HAP-1 (cell line): Measurements from ENCODE around the gene E2F6.

ENCODE experiments used
- DNase-seq, 2 experiments: peaks; one replicate each; pipeline ENCODE4 v3.0.0-alpha.2; 2016 to 2020; ENCODE audit warnings: low spot score in 2 of 2
- H3K27me3 ChIP-seq: fragments of 250-450 bp; sonication (Bioruptor Pico); 2 replicates; pipeline ENCODE4 v1.5.1; 2020; ENCODE audit warnings: low read depth, mild to moderate bottlenecking, moderate library complexity
- H3K36me3 ChIP-seq: fragments of 250-450 bp; sonication (Bioruptor Pico); replicated peaks from 2 replicates; pipeline ENCODE4 v1.5.1; 2020; ENCODE audit warnings: mild to moderate bottlenecking
- H3K4me1 ChIP-seq: fragments of 250-450 bp; sonication (Bioruptor Pico); 2 replicates; pipeline ENCODE4 v1.5.1; 2020; ENCODE audit warnings: mild to moderate bottlenecking
- H3K4me3 ChIP-seq: fragments of 250-450 bp; sonication (Bioruptor Pico); 2 replicates; pipeline ENCODE4 v1.5.1; 2020; ENCODE audit warnings: mild to moderate bottlenecking, moderate library complexity
- H3K9me3 ChIP-seq: fragments of 250-450 bp; sonication (Bioruptor Pico); 2 replicates; pipeline ENCODE4 v1.5.1; 2020; ENCODE audit warnings: mild to moderate bottlenecking, moderate library complexity
- in situ Hi-C: fragments of 300-500 bp; cut with MboI; formaldehyde crosslinking; loops from 3 replicates; pipeline ENCODE4 v1.14.3; 2020; ENCODE audit warnings: low sequenced_read_pairs, inconsistent platforms, mixed read lengths

E2F6 gene

DNA sequence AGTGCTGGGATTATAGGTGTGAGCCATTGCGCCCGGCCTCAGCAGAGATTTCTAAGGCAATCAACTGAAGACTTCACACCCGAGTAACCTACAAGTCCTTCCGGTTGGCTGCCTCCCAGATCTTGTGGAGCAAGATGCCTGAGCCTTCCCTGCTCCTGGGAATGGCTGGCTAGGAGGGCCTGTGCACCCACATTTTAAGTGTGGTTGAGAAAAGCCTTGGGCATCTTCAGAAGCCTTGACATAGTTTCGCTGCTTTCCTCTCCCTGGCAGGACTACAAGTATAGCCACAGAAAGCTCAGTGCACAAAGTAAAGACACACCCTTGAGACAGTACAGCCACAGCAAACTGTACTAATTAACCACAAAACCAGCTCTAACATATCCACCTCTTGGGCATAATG, 35.2 kb downstream of the E2F6 start:
- Histone ChIP-seq H3K27me3 (no peaks in the 10 kb centered on the region), H3K4me1 (no peaks in the 10 kb centered on the region), H3K4me3 (no peak overlapping the region), H3K9me3 (no peaks in the 10 kb centered on the region), H3K36me3 (no peaks in the 10 kb centered on the region)
- no peak for DNase-seq
- in situ Hi-C loops, result no loop called here

DNA sequence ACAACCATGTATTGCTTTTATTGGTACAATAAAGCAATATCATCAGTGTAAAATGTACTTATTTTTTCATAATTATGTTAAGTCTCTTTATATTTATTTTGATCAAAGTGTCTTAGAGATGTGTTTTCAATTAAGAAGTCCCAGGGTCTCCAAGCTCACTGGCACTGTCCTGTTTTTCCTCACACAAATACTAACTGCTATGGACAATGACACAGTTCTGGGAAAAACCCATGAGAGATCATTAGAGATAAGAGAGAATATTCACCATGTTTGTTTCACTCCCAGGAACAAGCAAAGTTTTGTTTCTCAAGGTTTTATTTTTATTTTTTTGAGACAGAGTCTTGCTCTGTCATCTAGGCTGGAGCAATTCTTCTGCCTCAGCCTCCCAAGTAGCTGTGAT, 38.7 kb downstream of the E2F6 start:
- Histone ChIP-seq H3K4me3 (no peak overlapping the region), H3K27me3 (no peaks in the 10 kb centered on the region), H3K36me3 (no peaks in the 10 kb centered on the region), H3K4me1 (no peaks in the 10 kb centered on the region), H3K9me3 (no peaks in the 10 kb centered on the region)
- in situ Hi-C loops, result no loop called here
- DNase-seq, result no peak

DNA sequence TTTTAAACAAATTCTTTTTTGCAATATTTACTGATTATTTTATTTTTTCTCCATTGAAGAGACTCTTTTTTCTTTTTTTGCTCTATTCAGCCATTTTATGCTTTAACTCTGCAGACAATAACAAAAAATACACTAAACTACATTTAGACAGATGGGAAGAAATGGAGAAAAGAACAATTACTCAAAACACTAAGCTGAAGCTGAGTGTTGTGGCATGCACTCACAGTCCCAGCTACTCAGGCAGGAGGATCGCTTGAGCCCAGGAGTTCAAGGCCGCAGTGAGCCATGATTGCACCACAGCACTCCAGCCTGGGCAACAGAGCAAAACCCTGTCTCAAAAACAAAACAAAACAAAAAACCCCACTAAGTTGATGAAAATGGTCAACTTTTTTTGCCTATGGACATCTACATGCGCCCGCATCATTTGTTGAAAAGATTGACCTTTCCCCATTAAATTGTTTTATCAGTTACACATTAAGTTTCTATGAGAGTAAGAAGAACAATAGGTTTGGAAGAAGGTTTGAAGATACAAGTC, 43.0 kb downstream of the E2F6 start:
- DNase-seq, result no peak
- no peaks in the 10 kb centered on the region for H3K27me3 ChIP-seq
- in situ Hi-C loops, result loop anchor here (25.0 kb wide), 2 partner anchors 186 to 586 kb away; no protein-coding TSS in a partner anchor

DNA sequence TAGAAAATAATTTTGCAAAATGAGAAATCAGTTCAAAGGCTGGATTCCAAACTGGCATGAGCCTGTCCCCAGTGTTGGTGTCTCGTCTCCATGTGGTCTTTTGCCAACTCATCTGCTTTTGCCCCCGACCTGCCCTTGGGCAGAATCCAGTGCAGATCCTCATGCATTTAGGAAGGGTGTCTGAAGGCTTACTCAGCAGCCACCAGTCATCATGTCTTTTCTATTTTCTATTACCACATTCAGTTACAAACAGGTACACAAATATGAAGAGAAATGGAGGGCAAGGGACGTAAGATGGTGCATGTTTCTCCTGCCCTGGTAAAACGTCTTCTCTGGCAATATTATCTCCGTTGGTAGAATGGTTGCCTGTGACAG, 43.5 kb downstream of the E2F6 start:
- H3K4me1 ChIP-seq, result no peaks in the 10 kb centered on the region
- no peaks in the 10 kb centered on the region for H3K36me3 ChIP-seq
- no peaks in the 10 kb centered on the region for H3K27me3 ChIP-seq
- no peak for DNase-seq
- in situ Hi-C loops, result loop anchor here (25.0 kb wide), 2 partner anchors 185 to 585 kb away; no protein-coding TSS in a partner anchor
- no peaks in the 10 kb centered on the region for H3K9me3 ChIP-seq
- H3K4me3 ChIP-seq, result no peak overlapping the region

More for the DNA sequence above, 43.0 kb downstream of the E2F6 start:
- Histone ChIP-seq H3K4me1 (no peaks in the 10 kb centered on the region), H3K4me3 (no peak overlapping the region), H3K9me3 (no peaks in the 10 kb centered on the region), H3K36me3 (no peaks in the 10 kb centered on the region)

DNA sequence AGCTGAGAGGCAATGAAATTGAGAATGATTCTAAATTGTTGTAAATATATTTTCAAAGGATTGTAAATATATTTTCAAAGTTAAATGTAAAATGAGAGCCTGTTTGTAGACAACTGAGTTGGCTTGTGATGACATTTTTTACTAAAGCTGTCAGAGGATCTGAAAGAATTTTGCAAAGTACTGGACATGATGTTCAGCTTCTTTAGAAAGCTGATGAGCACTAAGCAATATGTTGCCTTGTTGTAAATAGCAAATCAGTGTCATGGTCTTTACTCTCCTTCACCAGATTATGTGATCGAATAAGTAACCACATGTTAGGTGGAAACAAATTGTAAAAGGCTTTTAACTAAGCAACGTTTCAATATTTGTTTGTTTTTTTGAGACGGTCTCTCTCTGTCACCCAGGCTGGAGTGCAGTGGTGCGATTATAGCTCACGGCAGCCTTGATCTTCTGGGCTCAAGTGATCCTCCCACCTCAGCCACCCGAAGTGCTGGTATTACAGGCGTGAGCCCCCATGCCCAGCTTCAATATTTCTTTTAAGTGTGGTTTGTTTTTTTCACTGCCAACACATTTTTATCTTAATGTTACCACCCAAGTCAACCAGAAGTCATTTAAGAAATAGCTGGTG, 44.0 kb downstream of the E2F6 start:
- H3K36me3 ChIP-seq, result no peaks in the 10 kb centered on the region
- no peaks in the 10 kb centered on the region for H3K9me3 ChIP-seq
- H3K4me1 ChIP-seq, result no peaks in the 10 kb centered on the region
- H3K27me3 ChIP-seq, result no peaks in the 10 kb centered on the region
- in situ Hi-C loops, result loop anchor here (25.0 kb wide), 2 partner anchors 185 to 585 kb away; no protein-coding TSS in a partner anchor
- H3K4me3 ChIP-seq, result no peak overlapping the region
- DNase-seq, result no peak

DNA sequence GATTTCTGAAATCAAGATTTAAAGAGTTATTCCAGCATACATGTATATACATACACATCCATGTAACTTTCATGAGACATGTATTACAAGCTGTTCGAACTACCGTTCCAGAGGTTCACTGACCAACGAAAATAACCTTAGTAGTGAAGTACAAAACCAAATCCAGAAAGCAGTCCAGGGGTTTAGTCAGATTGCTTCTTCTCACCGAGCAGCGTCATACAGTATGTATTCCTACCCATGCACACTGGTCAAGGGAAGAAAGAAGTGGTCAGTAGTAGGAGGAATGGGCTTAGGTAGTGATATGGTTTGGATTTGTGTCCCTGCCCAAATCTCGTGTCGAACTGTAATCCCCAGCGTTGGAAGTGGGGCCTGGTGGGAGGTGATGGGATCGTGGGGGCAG, 45.3 kb downstream of the E2F6 start:
- in situ Hi-C loops, result loop anchor here (25.0 kb wide), 2 partner anchors 183 to 583 kb away; no protein-coding TSS in a partner anchor
- H3K27me3 ChIP-seq, result no peaks in the 10 kb centered on the region
- no peaks in the 10 kb centered on the region for H3K9me3 ChIP-seq
- H3K36me3 ChIP-seq, result no peaks in the 10 kb centered on the region
- DNase-seq, result no peak
- no peak overlapping the region for H3K4me3 ChIP-seq
- no peaks in the 10 kb centered on the region for H3K4me1 ChIP-seq

DNA sequence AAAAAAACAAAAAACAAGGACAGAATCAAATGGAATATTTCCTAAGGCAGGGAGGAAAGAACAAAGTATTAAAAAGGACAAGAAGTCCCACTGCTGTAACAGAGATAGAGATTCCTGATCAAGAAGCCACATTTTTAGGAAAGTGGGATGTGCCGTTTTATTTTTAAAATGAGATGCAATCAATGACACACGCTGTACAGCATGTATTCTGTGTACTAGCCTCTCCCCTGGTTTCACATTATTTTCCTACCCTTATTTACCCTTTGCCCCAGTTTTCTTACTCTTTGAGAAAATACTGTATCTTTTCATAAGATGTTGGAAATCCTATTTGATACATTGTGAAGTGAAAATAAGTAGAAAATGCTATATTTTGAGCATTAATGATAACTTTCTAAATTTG, 45.8 kb downstream of the E2F6 start:
- H3K4me1 ChIP-seq, result no peaks in the 10 kb centered on the region
- H3K36me3 ChIP-seq, result no peaks in the 10 kb centered on the region
- H3K4me3 ChIP-seq, result no peak overlapping the region
- no peaks in the 10 kb centered on the region for H3K27me3 ChIP-seq
- in situ Hi-C loops, result loop anchor here (25.0 kb wide), 2 partner anchors 183 to 583 kb away; no protein-coding TSS in a partner anchor
- DNase-seq, result no peak
- H3K9me3 ChIP-seq, result no peaks in the 10 kb centered on the region

DNA sequence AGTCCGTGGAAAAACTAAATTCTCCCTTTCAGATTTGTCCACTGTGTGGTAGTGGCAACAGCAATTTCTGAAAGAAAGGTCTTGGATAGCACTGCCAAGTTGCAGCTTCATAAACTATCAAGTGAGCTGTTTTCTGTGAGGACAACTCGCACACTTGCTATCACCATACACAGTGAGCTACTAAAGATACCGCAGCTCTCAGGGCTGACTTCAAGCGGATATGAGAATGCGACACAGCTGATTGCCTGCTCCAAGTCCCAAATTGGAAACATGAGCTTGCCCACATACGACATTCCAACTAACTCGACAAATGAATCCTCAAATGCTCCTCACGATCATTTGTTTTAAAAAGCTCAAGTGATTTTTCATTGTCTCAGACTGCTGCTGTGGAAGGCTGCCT, 46.2 kb downstream of the E2F6 start:
- H3K9me3 ChIP-seq, result no peaks in the 10 kb centered on the region
- no peak overlapping the region for H3K4me3 ChIP-seq
- H3K27me3 ChIP-seq, result no peaks in the 10 kb centered on the region
- H3K4me1 ChIP-seq, result no peaks in the 10 kb centered on the region
- in situ Hi-C loops, result loop anchor here (25.0 kb wide), 2 partner anchors 182 to 582 kb away; no protein-coding TSS in a partner anchor
- DNase-seq, result no peak
- H3K36me3 ChIP-seq, result no peaks in the 10 kb centered on the region

DNA sequence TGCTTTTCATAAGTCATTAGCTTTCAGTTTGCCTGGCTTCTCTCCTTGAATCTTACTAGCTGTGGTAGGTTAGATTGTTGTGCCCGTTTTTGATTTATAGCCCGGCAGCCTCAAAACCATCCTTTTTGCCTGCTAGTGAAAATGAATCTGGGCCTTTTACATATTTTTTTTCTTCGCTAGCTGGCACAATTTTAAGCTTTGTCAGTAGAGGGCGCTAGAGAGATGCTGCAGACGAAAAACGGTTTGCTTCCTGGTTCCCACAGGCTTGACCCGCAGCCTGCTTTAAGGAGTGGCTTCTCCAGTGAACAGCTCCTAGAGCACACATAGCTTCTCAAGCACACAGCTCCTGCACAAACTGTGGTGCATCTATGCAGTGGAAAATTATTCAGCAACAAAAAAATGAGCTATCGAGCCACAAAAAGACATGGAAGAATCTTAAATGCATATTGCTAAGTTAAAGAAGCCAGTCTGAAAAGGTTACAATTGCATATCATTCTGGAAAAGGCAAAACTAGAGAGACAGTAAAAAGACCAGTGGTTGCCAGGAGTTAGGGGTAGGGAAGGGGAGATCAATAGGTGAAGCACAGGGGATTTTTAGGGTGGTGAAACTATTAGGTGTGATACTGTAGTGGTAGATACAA, 47.9 kb downstream of the E2F6 start:
- peak in 1 of 2 experiments; percentile 28 for DNase-seq
- Histone ChIP-seq H3K36me3 (no peaks in the 10 kb centered on the region), H3K27me3 (no peaks in the 10 kb centered on the region), H3K4me3 (no peak overlapping the region), H3K4me1 (no peaks in the 10 kb centered on the region), H3K9me3 (no peaks in the 10 kb centered on the region)
- in situ Hi-C loops, result loop anchor here (25.0 kb wide), 2 partner anchors 181 to 581 kb away; no protein-coding TSS in a partner anchor

DNA sequence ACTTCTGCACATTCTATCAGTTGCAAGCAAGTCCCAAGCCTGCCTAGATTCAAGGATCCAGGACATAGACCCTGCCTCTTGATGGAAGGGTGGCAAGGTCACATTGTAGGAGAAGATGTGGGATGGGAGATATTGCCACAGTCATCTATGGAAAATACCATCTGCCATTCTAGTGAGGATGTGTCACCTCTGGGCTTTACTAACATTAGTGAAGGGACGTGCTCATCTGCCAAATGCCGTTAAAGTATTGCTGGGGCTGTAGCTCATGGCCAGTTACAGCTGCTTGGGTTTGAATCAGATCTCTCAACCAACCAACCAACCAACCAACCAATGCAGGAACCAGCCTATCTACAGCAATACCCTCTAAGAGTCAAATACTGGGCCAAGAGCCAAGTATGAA, 49.0 kb downstream of the E2F6 start:
- DNase-seq, result no peak
- H3K9me3 ChIP-seq, result no peaks in the 10 kb centered on the region
- H3K27me3 ChIP-seq, result no peaks in the 10 kb centered on the region
- H3K36me3 ChIP-seq, result no peaks in the 10 kb centered on the region
- H3K4me1 ChIP-seq, result no peaks in the 10 kb centered on the region
- H3K4me3 ChIP-seq, result no peak overlapping the region
- in situ Hi-C loops, result loop anchor here (25.0 kb wide), 2 partner anchors 180 to 580 kb away; no protein-coding TSS in a partner anchor

DNA sequence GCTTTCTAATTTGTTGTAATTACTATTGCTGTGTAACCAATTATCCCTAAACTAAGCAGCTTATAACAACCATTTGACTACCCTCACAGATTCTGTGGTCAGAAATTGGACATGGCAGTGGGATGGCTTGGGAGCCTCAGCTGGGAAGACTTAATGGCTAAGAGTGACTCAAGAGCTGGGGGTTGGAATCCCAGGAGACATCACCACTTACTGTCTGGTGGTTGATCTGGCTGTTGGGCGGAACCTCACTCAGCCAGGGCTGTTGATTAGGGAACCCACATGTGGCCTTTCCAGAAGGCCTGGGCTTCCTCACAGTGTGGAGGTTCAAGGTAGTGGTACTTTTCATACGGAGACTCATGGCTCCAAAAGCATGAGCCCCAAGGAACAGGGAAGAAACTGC, 49.8 kb downstream of the E2F6 start:
- Histone ChIP-seq H3K4me1 (no peaks in the 10 kb centered on the region), H3K36me3 (no peaks in the 10 kb centered on the region), H3K4me3 (no peak overlapping the region), H3K27me3 (no peaks in the 10 kb centered on the region), H3K9me3 (no peaks in the 10 kb centered on the region)
- no peak for DNase-seq
- in situ Hi-C loops, result loop anchor here (25.0 kb wide), 2 partner anchors 179 to 579 kb away; no protein-coding TSS in a partner anchor

DNA sequence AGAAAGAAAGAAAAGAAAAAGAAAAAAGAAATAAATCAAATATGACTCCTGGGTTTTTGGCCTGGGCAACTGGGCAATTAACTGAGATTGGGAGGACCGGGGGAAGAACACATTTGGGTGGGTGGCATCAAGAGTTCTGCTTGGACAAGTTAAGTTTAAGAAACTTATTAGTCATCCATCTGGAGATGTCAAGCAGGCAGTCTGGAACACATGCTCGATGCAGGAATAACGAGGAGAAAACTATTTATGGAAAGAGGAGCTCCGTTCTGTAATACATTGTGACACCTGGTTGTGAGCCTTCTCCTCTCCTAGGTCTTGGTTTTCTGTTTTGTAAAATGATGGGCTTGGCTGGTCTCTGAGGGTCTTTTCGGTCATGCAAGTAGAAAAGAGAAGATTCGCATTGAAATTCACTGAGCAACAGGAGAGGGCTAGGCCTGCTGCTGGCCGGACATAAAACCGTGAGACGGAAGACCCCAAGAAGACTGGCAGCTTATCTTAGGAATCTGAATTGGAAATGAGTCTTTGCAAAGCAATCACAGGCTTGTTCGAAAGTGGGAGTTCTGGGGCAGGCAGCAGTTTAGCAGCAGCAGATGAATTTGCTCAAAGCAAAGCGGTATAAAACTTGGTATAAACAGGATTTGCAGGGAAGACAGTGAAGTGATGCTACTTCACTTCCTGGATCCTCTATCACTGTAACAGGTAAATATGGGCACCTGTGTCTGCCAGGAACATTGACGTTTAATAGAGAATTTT, 51.4 kb downstream of the E2F6 start:
- no peaks in the 10 kb centered on the region for H3K4me1 ChIP-seq
- in situ Hi-C loops, result loop anchor here (25.0 kb wide), 2 partner anchors 177 to 577 kb away; no protein-coding TSS in a partner anchor
- no peaks in the 10 kb centered on the region for H3K27me3 ChIP-seq
- H3K4me3 ChIP-seq, result no peak overlapping the region
- no peaks in the 10 kb centered on the region for H3K9me3 ChIP-seq
- no peak for DNase-seq
- no peaks in the 10 kb centered on the region for H3K36me3 ChIP-seq

DNA sequence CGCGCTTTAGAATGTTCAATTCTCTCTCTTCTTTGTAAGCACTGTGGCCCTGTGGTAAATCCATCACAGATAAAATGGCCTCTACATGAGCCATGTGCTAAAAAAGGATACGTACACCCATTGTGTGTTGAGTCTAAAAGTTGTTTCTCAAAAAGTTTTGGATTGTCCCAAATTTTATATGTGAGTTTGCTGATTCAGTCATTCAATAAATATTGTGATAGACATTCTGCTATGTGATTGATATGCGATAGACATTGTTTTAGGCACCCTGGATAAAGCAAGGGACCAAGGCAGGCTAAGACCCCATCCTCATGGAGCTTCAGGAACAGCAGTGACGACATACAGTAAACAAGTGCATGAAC, 53.5 kb downstream of the E2F6 start:
- H3K4me3 ChIP-seq, result no peak overlapping the region
- H3K36me3 ChIP-seq, result no peaks in the 10 kb centered on the region
- no peaks in the 10 kb centered on the region for H3K27me3 ChIP-seq
- H3K4me1 ChIP-seq, result no peaks in the 10 kb centered on the region
- no peak for DNase-seq
- in situ Hi-C loops, result loop anchor here (25.0 kb wide), 2 partner anchors 175 to 575 kb away; no protein-coding TSS in a partner anchor
- no peaks in the 10 kb centered on the region for H3K9me3 ChIP-seq
